PC-3 (cell line): ENCODE data around the gene ABCA7.

Experiments used
- EZH2 ChIP-seq: fragments of 300-600 bp; sonication (generic); IDR thresholded peaks from one replicate; pipeline ENCODE4 v1.6.1; 2017; ENCODE audit warnings: antibody characterized with exemption, mild to moderate bottlenecking, low read length; ENCODE audit not compliant: unreplicated experiment
- EZH2phosphoT487 ChIP-seq: fragments of 300-600 bp; sonication (generic); IDR thresholded peaks from 2 replicates; pipeline ENCODE4 v1.6.1; 2018; ENCODE audit warnings: mild to moderate bottlenecking, antibody characterized with exemption, low read length, borderline replicate concordance
- TF ChIP-seq, protein P1 (sequence below): fragments of 300-600 bp; sonication (generic); conservative IDR thresholded peaks from 2 replicates; pipeline ENCODE4 v1.5.1; 2017; ENCODE audit warnings: antibody characterized with exemption, low read depth, mild to moderate bottlenecking, low read length

DNA sequence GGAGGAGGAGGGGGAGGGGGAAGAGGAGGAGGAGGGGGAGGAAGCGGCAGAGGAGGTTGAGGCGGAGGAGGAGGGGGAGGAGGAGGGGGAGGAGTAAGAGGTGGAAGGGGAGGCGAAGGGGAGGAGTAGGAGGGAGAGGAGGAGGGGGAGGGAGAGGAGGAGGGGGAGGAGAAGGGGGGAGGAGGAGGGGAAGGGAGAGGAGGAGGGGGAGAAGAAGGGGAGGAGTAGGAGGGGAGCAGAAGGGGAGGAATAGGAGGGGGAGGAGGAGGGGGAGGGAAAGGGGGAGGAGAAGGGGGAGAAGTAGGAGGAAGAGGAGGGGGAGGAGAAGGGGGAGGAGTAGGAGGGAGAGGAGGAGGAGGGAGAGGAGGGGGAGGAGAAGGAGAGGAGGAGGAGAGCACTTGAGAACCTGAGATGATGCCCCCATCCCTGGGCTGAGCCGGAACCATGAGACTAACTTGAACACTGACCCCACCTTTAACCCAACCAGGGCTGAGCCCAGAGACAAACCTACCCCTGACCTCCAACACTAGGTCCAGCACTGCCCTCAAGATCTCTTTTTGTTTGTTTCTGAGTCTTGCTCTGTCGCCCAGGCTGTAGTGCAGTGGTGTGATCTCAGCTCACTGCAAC, 12.6 kb downstream of the ABCA7 start:
- TF ChIP-seq EZH2 = no peak
- TF ChIP-seq, protein P1, sequence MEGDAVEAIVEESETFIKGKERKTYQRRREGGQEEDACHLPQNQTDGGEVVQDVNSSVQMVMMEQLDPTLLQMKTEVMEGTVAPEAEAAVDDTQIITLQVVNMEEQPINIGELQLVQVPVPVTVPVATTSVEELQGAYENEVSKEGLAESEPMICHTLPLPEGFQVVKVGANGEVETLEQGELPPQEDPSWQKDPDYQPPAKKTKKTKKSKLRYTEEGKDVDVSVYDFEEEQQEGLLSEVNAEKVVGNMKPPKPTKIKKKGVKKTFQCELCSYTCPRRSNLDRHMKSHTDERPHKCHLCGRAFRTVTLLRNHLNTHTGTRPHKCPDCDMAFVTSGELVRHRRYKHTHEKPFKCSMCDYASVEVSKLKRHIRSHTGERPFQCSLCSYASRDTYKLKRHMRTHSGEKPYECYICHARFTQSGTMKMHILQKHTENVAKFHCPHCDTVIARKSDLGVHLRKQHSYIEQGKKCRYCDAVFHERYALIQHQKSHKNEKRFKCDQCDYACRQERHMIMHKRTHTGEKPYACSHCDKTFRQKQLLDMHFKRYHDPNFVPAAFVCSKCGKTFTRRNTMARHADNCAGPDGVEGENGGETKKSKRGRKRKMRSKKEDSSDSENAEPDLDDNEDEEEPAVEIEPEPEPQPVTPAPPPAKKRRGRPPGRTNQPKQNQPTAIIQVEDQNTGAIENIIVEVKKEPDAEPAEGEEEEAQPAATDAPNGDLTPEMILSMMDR = no peak
- no peak for TF ChIP-seq EZH2phosphoT487
